ENCODE data around the gene MPP3.

The MPP3 gene

DNA sequence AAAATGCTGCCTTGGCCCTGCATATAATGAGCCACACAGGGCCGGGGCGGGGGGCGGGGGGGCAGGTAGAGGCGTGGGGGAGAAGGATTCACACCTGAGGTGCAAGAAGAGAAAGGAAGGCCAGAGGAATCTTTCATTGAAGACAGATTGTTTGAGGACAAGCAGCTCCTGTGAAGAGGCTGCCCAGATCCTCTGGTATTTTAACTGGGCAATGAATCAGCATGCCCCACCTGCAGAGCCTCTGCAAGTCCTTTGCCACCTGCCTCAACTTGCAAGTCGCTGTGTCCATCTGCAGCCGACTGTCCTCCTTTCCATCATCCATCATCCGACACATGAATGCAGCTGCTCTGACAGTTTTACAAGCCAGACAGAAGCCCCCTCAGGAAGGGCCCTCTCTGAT is 73.1 kb downstream of the MPP3 start:
- H3K27ac ChIP-seq (ENCODE audit: low read depth, low read length) = no peak overlapping the region
- H4K20me1 ChIP-seq (ENCODE audit: low read depth, low read length) = no peaks in the 10 kb centered on the region
- no peaks in the 10 kb centered on the region for H3K9me3 ChIP-seq (ENCODE audit: insufficient read depth, low read length)
- TF ChIP-seq, protein P1, sequence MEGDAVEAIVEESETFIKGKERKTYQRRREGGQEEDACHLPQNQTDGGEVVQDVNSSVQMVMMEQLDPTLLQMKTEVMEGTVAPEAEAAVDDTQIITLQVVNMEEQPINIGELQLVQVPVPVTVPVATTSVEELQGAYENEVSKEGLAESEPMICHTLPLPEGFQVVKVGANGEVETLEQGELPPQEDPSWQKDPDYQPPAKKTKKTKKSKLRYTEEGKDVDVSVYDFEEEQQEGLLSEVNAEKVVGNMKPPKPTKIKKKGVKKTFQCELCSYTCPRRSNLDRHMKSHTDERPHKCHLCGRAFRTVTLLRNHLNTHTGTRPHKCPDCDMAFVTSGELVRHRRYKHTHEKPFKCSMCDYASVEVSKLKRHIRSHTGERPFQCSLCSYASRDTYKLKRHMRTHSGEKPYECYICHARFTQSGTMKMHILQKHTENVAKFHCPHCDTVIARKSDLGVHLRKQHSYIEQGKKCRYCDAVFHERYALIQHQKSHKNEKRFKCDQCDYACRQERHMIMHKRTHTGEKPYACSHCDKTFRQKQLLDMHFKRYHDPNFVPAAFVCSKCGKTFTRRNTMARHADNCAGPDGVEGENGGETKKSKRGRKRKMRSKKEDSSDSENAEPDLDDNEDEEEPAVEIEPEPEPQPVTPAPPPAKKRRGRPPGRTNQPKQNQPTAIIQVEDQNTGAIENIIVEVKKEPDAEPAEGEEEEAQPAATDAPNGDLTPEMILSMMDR (IDR thresholded peaks at IDR 0.05; ENCODE audit: insufficient read depth, low read length, poor library complexity, severe bottlenecking) = no peak
- no peak for TF ChIP-seq EZH2phosphoT487 (conservative IDR thresholded peaks at IDR 0.05; ENCODE audit: low read length)
- H3K4me3 ChIP-seq (ENCODE audit: insufficient read depth, low read length, poor library complexity, severe bottlenecking) = no peak overlapping the region
- no peaks in the 10 kb centered on the region for H3K27me3 ChIP-seq (ENCODE audit: low read length)
- H3K79me2 ChIP-seq (ENCODE audit: insufficient read depth, low read length) = no peaks in the 10 kb centered on the region
- H3K9me2 ChIP-seq (replicated peaks; ENCODE audit: insufficient read depth, low read length) = no peaks in the 10 kb centered on the region
- H3F3A ChIP-seq (ENCODE audit: insufficient read depth) = no peaks in the 10 kb centered on the region
- H3K4me2 ChIP-seq (ENCODE audit: low read depth, low read length, poor library complexity, severe bottlenecking) = no peak overlapping the region
- H2AFZ ChIP-seq (ENCODE audit: low read depth, low read length, severe bottlenecking) = no peak overlapping the region
- no peaks in the 10 kb centered on the region for H3K36me3 ChIP-seq (ENCODE audit: low read length)
- no peak overlapping the region for H3K9ac ChIP-seq (ENCODE audit: low read length)

GRCh38 chr17:43758497-43759174 is 74.3 kb downstream of the MPP3 start, which contains the start of gene SOST:
Gene SOST (minus strand): TSS chr17:43758791. CDS start chr17:43758741, 50 bp downstream.
- H3K27ac ChIP-seq (ENCODE audit: low read depth, low read length) = no peak within 1 kb of the TSS
- no peak within 1 kb of the TSS for H3K4me2 ChIP-seq (ENCODE audit: low read depth, low read length, poor library complexity, severe bottlenecking)
- H3K36me3 ChIP-seq (ENCODE audit: low read length) = no peaks in the 10 kb centered on the region
- no peak within 1 kb of the TSS for H2AFZ ChIP-seq (ENCODE audit: low read depth, low read length, severe bottlenecking)
- no peak within 1 kb of the TSS for H3K4me3 ChIP-seq (ENCODE audit: insufficient read depth, low read length, poor library complexity, severe bottlenecking)
- no peaks in the 10 kb centered on the region for H3K9me3 ChIP-seq (ENCODE audit: insufficient read depth, low read length)
- no peak within 1 kb of the TSS for H3K9ac ChIP-seq (ENCODE audit: low read length)
- no peaks in the 10 kb centered on the region for H3K9me2 ChIP-seq (replicated peaks; ENCODE audit: insufficient read depth, low read length)
- H3F3A ChIP-seq (ENCODE audit: insufficient read depth) = no peaks in the 10 kb centered on the region
- H4K20me1 ChIP-seq (ENCODE audit: low read depth, low read length) = no peaks in the 10 kb centered on the region
- H3K79me2 ChIP-seq (ENCODE audit: insufficient read depth, low read length) = no peaks in the 10 kb centered on the region
- TF ChIP-seq, protein P1 (IDR thresholded peaks at IDR 0.05; ENCODE audit: insufficient read depth, low read length, poor library complexity, severe bottlenecking) = no peak
- TF ChIP-seq EZH2phosphoT487 (conservative IDR thresholded peaks at IDR 0.05; ENCODE audit: low read length) = no peak
- no peaks in the 10 kb centered on the region for H3K27me3 ChIP-seq (ENCODE audit: low read length)

DNA sequence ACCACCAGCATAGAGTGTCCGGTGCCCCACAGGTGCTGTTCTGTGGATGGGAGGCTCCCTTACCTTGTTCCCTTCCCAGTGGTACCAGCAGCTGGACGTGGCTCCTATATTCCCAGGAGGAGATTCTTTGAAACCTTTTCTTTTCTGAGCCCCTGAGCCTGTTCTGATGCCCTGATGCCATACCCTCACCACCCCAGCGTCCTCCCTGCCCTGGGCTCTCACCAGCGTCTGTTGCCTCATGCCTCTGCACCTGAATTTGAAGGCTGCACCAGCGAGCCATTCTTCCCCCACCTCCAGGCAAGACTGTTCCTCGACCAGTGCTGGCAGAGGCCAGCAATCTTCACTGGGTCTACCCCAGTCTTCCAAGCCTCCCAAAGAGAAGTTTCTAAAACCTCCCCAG is 74.9 kb downstream of the MPP3 start:
- H4K20me1 ChIP-seq (ENCODE audit: low read depth, low read length) = no peaks in the 10 kb centered on the region
- H3K9me2 ChIP-seq (replicated peaks; ENCODE audit: insufficient read depth, low read length) = no peaks in the 10 kb centered on the region
- no peaks in the 10 kb centered on the region for H3K27me3 ChIP-seq (ENCODE audit: low read length)
- H2AFZ ChIP-seq (ENCODE audit: low read depth, low read length, severe bottlenecking) = no peak overlapping the region
- no peaks in the 10 kb centered on the region for H3F3A ChIP-seq (ENCODE audit: insufficient read depth)
- TF ChIP-seq, protein P1 (IDR thresholded peaks at IDR 0.05; ENCODE audit: insufficient read depth, low read length, poor library complexity, severe bottlenecking) = no peak
- TF ChIP-seq EZH2phosphoT487 (conservative IDR thresholded peaks at IDR 0.05; ENCODE audit: low read length) = no peak
- no peak overlapping the region for H3K4me2 ChIP-seq (ENCODE audit: low read depth, low read length, poor library complexity, severe bottlenecking)
- no peak overlapping the region for H3K27ac ChIP-seq (ENCODE audit: low read depth, low read length)
- H3K9me3 ChIP-seq (ENCODE audit: insufficient read depth, low read length) = no peaks in the 10 kb centered on the region
- H3K9ac ChIP-seq (ENCODE audit: low read length) = no peak overlapping the region
- H3K4me3 ChIP-seq (ENCODE audit: insufficient read depth, low read length, poor library complexity, severe bottlenecking) = no peak overlapping the region
- no peaks in the 10 kb centered on the region for H3K79me2 ChIP-seq (ENCODE audit: insufficient read depth, low read length)
- no peaks in the 10 kb centered on the region for H3K36me3 ChIP-seq (ENCODE audit: low read length)

Data from SU-DHL-6 (cell line).